SK-N-SH (cell line): ENCODE results near the gene UCK1.
"Not testable (repeated sequence)": the region's sequence is repeated elsewhere in the genome, so short reads cannot be mapped to it uniquely, and the experiment has no call there.

Experiments used
- FOXM1 ChIP-seq: IDR thresholded peaks from 2 replicates; pipeline ENCODE4 v1.4.0; 2012; ENCODE audit warnings: low read depth, mild to moderate bottlenecking
- MAX ChIP-seq: IDR thresholded peaks from 2 replicates; pipeline ENCODE4 v1.4.0; 2012; ENCODE audit warnings: low read depth
- NRF1 ChIP-seq: IDR thresholded peaks from 2 replicates; pipeline ENCODE4 v1.6.1; 2012; ENCODE audit warnings: low read depth, mild to moderate bottlenecking, low read length
- PBX3 ChIP-seq: IDR thresholded peaks from 2 replicates; pipeline ENCODE4; 2012
- RCOR1 ChIP-seq: fragments of 150-350 bp; IDR thresholded peaks from 2 replicates; pipeline ENCODE4 v1.6.1; 2017; ENCODE audit warnings: antibody characterized with exemption, low read length
- REST ChIP-seq: IDR thresholded peaks from 2 replicates; pipeline ENCODE4 v1.6.1; 2012; ENCODE audit warnings: mild to moderate bottlenecking, low read depth, low read length, moderate library complexity
- RFX5 ChIP-seq: IDR thresholded peaks from 2 replicates; pipeline ENCODE4 v1.6.1; 2012; ENCODE audit warnings: mild to moderate bottlenecking, improper control_type of control experiment, low read length
- SMC3 ChIP-seq: IDR thresholded peaks from 2 replicates; pipeline ENCODE4 v1.6.1; 2012; ENCODE audit warnings: low read depth, low read length, improper control_type of control experiment
- YY1 ChIP-seq: IDR thresholded peaks from 2 replicates; pipeline ENCODE4 v1.4.0; 2012; ENCODE audit warnings: low read depth, mild to moderate bottlenecking
- ZBTB33 ChIP-seq: IDR thresholded peaks from 2 replicates; pipeline ENCODE4 v1.4.0; 2012; ENCODE audit warnings: low read depth, borderline replicate concordance
- TF ChIP-seq, protein P1 (sequence below): fragments of 200-600 bp; sonication (generic); IDR thresholded peaks from 2 replicates; pipeline ENCODE4 v1.6.1; 2017; ENCODE audit warnings: antibody characterized with exemption, mild to moderate bottlenecking, moderate library complexity

DNA sequence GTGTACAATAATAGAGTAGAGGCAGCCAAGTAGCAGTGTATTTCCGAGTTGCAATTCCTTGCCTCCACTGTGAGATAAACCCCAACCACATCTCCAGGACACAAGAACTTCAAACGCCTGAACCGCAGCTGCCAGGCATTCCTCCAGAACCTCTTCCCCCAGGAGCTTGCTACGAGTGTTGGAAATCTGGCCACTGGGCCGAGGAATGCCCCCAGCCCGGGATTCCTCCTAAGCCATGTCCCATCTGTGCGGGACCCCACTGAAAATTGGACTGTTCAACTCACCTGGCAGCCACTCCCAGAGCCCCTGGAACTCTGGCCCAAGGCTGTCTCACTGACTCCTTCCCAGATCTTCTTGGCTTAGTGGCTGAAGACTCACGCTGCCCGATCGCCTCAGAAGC lies 18.1 kb upstream of the UCK1 start:
- not testable (repeated sequence) for TF ChIP-seq REST, SMC3, ZBTB33, FOXM1, RFX5, PBX3, YY1, RCOR1, NRF1, MAX
- TF ChIP-seq, protein P1, sequence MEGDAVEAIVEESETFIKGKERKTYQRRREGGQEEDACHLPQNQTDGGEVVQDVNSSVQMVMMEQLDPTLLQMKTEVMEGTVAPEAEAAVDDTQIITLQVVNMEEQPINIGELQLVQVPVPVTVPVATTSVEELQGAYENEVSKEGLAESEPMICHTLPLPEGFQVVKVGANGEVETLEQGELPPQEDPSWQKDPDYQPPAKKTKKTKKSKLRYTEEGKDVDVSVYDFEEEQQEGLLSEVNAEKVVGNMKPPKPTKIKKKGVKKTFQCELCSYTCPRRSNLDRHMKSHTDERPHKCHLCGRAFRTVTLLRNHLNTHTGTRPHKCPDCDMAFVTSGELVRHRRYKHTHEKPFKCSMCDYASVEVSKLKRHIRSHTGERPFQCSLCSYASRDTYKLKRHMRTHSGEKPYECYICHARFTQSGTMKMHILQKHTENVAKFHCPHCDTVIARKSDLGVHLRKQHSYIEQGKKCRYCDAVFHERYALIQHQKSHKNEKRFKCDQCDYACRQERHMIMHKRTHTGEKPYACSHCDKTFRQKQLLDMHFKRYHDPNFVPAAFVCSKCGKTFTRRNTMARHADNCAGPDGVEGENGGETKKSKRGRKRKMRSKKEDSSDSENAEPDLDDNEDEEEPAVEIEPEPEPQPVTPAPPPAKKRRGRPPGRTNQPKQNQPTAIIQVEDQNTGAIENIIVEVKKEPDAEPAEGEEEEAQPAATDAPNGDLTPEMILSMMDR = not testable (repeated sequence)
